NB4 (cell line): ENCODE data around the gene LMBR1L.

ENCODE experiments used
- DNase-seq: peaks from one replicate; pipeline ENCODE4 v3.0.0; 2010; ENCODE audit warnings: low read depth
- H3K4me3 ChIP-seq: one replicate; pipeline ENCODE4 v1.5.1; 2011; ENCODE audit warnings: mild to moderate bottlenecking, low read depth, low read length, moderate library complexity
- CTCF ChIP-seq: IDR thresholded peaks from one replicate; pipeline ENCODE4 v1.5.1; 2012; ENCODE audit warnings: low read depth, low read length
- MYC ChIP-seq: IDR thresholded peaks from 2 replicates; pipeline ENCODE4 v1.6.1; 2011; ENCODE audit warnings: low read depth, low read length
- POLR2A ChIP-seq: IDR thresholded peaks from 2 replicates; pipeline ENCODE4 v1.6.1; 2011; ENCODE audit warnings: mild to moderate bottlenecking; ENCODE audit not compliant: insufficient read length; ENCODE audit errors: extremely low read depth
- TF ChIP-seq, protein P1 (sequence below): IDR thresholded peaks from 2 replicates; pipeline ENCODE4 v1.6.1; 2011; ENCODE audit warnings: low read depth, low read length

Gene LMBR1L

GRCh38 chr12:49097381-49097780, 13.3 kb downstream of the LMBR1L start:
- H3K4me3 ChIP-seq = no peak overlapping the region
- DNase-seq = no peak
- no peak for TF ChIP-seq MYC
- no peak for TF ChIP-seq CTCF

- TF ChIP-seq, protein P1, sequence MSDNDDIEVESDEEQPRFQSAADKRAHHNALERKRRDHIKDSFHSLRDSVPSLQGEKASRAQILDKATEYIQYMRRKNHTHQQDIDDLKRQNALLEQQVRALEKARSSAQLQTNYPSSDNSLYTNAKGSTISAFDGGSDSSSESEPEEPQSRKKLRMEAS = no peak
- TF ChIP-seq CTCF (no peak), POLR2A (no peak), MYC (no peak)
- DNase-seq = no peak
- H3K4me3 ChIP-seq = no peak overlapping the region
Measured at GRCh38 chr12:49094975-49095365, 15.7 kb downstream of the LMBR1L start.

- TF ChIP-seq MYC = no peak
- TF ChIP-seq POLR2A = no peak
- no peak for TF ChIP-seq CTCF
- TF ChIP-seq, protein P1 = no peak
- DNase-seq = no peak
- no peak within 1 kb of the TSS for H3K4me3 ChIP-seq
Measured at GRCh38 chr12:49094160-49094974, 16.3 kb downstream of the LMBR1L start, which contains the start of gene DHH. DHH (minus strand) TSS chr12:49094801; CDS start chr12:49094512, 289 bp downstream.

GRCh38 chr12:49093792-49094159, 16.9 kb downstream of the LMBR1L start:
- no peak for TF ChIP-seq MYC
- TF ChIP-seq, protein P1 = no peak
- TF ChIP-seq CTCF = no peak
- no peak for DNase-seq
- H3K4me3 ChIP-seq = no peak overlapping the region

GRCh38 chr12:49092816-49093406, 17.7 kb downstream of the LMBR1L start:
- TF ChIP-seq MYC (no peak), CTCF (no peak), POLR2A (no peak)
- TF ChIP-seq, protein P1 = no peak
- peak overlapping the region; percentile 36 for H3K4me3 ChIP-seq
- DNase-seq = no peak
